Right cardiac atrium (tissue), 5 donors: ENCODE results near the gene CTRB1. TPM values are rescaled to one million over a fixed set of nuclear protein-coding genes. Genes with fewer than 3 reads are reported as not detected.

ENCODE experiments used
- ATAC-seq, 2 donors: fragments of 200-7000 bp; cut with Tn5 transposase; one replicate each; pipeline versions ENCODE4 v1.8.0 to v1.9.1; 2020; ENCODE audit warnings: moderate library complexity in 2 of 2, mild to moderate bottlenecking in 1 of 2
- DNase-seq, 3 donors: peaks; one replicate each; pipeline ENCODE4 v3.0.0-alpha.2; 2020
- H3K27ac ChIP-seq: one replicate; pipeline ENCODE4 v1.5.1; 2013; ENCODE audit warnings: mild to moderate bottlenecking, low read length, control low read depth, moderate library complexity
- H3K27me3 ChIP-seq: one replicate; pipeline ENCODE4 v1.6.1; 2013; ENCODE audit not compliant: control insufficient read depth, insufficient read depth
- H3K4me1 ChIP-seq: one replicate; pipeline ENCODE4 v1.6.1; 2013; ENCODE audit warnings: low read length; ENCODE audit not compliant: control insufficient read depth, insufficient read depth
- H3K4me3 ChIP-seq: one replicate; pipeline ENCODE4 v1.5.1; 2013; ENCODE audit warnings: low read length, control low read depth
- H3K9me3 ChIP-seq: one replicate; pipeline ENCODE4 v1.6.1; 2013; ENCODE audit warnings: low read length; ENCODE audit not compliant: control insufficient read depth
- WGBS: extraction: QIAGEN DNeasy Blood & Tissue Kit; methylation state at CpG from one replicate; pipeline ENCODE4 v1.1.7; 2013; 5-methylcytosine and 5-hydroxymethylcytosine counted together
- intact Hi-C, 4 donors: fragments of 100-400 bp; cut with DNase I; formaldehyde crosslinking; loops; one replicate each; pipeline versions ENCODE4 v1.11.0 to v1.14.0; 2022 to 2023
- polyA plus RNA-seq: library from polyadenylated mRNA; stranded (reverse); fragments of 200-250 nt; gene quantifications from one replicate; pipeline ENCODE4 v1.2.3, GENCODE V29; 2013
- total RNA-seq, 4 donors: library from RNA; stranded (reverse); fragmentation: NEBNext Ultra II Directional; extraction: Animal tissue kit (Norgen Biotek cat#: 25700); gene quantifications; one replicate each; pipeline ENCODE4 v1.2.1, GENCODE V29; 2021
- donor health status: healthy with polysubstance abuse.
- donor health status: DM: no; HTN: yes; CAD: no.
- donor health status: DM: no; HTN: no; CAD: no.
- donor health status: DM: no; HTN: yes; CAD: no; lungs with severe emphysema.
- donor health status: DM: yes; HTN: yes; CAD: no.

Gene CTRB1
- total and polyA plus RNA-seq, 5 donors: 0.27 to 0.62 TPM; not detected in 3

DNA sequence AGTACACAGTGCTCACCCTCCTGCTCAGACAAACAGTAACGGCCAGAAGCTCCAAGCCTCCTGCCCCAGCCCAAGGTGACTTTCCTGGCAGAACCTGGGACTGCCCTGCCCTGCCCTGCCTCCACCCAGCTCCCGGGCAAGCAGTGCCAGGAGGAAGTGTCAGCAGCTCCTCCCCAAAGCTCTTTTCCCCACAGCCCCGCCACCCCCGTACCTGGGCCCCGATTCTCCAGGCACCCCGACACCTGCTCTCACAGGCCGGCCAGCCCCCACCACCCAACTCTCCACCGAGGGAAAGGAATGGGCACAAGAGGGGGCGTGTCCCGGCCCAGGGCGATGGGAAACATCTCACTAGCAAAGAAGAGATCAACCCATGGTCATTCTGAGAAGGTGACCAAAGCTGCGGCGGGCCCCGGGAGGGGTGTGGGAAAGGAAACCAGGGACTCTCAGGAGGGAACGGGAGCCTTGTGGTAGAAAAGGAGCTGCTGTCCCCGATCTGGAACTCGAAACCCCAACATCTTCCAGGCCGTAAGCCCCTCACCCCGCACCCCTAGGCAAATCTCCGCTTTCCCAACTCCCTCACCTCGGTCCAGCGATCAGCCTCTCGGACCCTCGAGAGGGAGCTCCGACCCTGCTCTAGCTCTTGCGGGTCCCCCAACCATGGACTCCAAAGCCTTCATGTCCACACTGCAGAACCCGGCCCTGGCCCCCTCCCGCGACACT, 31.5 kb downstream of the CTRB1 start:
- ATAC-seq: peak in 1 of 2 donors; percentile 3
- Histone ChIP-seq H3K9me3 (no peaks in the 10 kb centered on the region), H3K27me3 (no peaks in the 10 kb centered on the region), H3K27ac (peak overlapping the region; percentile 83), H3K4me3 (peak overlapping the region; percentile 84), H3K4me1 (peaks cover 54% of the 10 kb centered on the region)
- 5% methylated on average over 29 of the region's 29 CpGs for WGBS
- intact Hi-C loops: loop anchor here in 2 of 4 donors (10.0 kb wide), 1 partner anchor 55 kb away; no protein-coding TSS in a partner anchor
- DNase-seq: peak; percentile 30 to 71 (median 65)

DNA sequence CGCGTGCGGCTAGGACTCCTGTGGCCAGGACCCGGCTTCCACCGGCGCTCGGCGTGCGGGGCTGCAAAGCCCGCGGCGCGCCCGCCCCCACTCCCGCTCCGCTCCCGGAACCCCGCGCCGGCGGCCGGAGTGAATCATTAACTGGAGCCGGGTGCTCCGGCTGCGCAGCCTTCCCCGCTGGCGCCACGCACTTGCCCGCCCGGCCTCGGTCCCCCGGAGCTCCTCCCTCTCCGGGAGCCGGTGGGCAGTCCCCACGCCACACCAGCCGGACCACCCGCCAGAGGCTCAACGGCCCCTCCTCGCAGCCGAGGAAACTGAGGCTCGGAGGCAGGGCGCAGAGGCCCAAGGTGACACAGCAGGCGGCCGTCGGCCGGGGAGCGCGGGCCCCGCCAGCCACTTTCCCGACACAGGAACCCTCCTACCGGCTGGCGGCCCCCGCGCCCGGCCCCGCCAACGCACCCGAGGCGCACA, 32.1 kb downstream of the CTRB1 start:
- 1% methylated on average over 59 of the region's 59 CpGs for WGBS
- Histone ChIP-seq H3K4me1 (peaks cover 53% of the 10 kb centered on the region), H3K9me3 (no peaks in the 10 kb centered on the region), H3K27ac (peak overlapping the region; percentile 83), H3K4me3 (peak overlapping the region; percentile 84), H3K27me3 (no peaks in the 10 kb centered on the region)
- ATAC-seq: peak; percentile 1 to 4
- intact Hi-C loops: loop anchor here in 2 of 4 donors (10.0 kb wide), 1 partner anchor 54 kb away; no protein-coding TSS in a partner anchor
- DNase-seq: peak; percentile 48 to 72 (median 64)

DNA sequence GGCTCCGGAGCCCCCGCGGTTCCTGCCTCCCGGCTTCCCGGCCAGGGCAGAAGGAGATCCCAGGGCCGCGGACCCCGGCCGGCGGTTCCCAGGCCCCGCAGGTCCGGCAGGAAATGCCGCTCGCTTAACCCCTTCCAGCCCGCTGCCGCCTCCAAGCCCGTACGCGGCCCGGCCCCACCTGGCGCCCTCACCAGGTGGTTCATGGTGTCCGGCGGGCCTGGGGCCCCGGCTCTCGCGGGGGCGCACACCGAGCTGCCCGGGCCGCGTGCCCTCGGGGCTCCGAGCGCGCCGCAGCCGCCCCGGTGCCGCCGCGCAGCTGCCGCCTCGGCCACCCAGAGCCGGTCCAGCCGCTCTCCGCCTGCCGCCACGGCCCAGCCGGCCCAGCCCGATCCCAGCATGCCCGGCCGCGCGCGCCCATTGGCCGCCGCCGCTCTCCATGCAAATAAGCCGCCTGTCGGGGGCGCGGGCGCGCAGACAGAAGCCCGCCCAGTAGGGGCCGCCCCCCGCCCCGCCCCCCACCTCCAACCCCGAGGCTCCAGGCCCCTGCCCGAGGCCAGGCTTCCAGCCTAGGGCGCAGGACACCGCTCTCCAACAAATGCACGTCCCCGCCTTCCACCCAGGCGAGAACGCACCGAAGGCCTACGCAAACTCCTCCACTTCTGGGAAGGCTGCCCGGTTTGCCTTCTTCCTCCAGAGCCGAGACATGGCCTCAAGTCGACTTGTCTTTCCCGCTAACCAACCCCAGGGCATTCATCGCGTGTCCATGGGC, 32.7 kb downstream of the CTRB1 start, which contains the start of gene BCAR1:
BCAR1 (minus strand) TSS at position 345 of the 769 bp plus-strand sequence; CDS start at position 203, 142 bp downstream.
- H3K4me1 ChIP-seq: peaks cover 53% of the 10 kb centered on the region
- peak within 1 kb of the TSS; percentile 83 for H3K27ac ChIP-seq
- WGBS: 1% methylated on average over 84 of the region's 84 CpGs
- H3K4me3 ChIP-seq: peak within 1 kb of the TSS; percentile 84
- no peaks in the 10 kb centered on the region for H3K9me3 ChIP-seq
- intact Hi-C loops: loop anchor here in 2 of 4 donors (10.0 kb wide), 1 partner anchor 53 kb away; no protein-coding TSS in a partner anchor
- ATAC-seq (peak; percentile 76 to 84), DNase-seq (peak; percentile 92 to 97 (median 96))
- H3K27me3 ChIP-seq: no peaks in the 10 kb centered on the region

DNA sequence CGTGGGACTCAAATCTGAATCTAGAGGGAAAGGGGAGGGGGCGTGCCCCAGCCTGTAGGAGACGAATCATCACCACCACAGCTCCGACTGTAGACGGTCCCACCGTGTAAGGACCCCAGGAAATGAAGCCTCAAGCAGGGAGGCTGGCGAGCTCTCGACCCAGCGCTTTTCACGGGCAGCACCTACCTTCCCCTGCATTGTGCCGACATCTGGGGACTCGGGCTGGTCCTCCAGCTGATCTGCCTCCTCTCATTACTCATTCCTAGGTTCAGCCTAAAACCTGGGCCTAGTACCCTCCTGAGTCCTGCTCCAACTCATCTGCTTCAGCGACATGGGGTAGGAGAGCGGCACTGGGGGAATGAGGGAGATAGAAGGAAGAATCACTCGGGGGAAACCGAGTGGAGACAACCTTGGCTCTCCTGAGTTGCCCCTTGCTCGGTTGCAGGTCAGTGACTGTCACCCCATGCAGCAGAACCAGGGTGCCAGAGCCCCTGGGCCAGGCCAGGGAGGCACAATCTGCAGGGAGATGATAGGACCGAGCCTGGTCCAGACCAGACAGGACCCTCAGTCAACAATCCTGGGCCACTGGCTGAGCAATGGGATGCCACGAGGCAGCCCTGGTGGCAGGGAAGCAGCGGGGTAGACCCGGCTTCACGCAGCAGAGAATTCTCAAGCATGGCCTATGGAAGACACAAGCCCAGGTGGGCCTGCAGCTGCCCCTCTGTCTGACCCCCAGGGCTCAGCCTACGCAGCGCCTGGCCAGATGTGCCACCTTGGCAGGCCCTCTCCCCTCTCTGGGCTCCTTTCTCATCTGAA, 33.5 kb downstream of the CTRB1 start:
- intact Hi-C loops: loop anchor here in 2 of 4 donors (10.0 kb wide), 1 partner anchor 53 kb away; no protein-coding TSS in a partner anchor
- DNase-seq (peak in 1 of 3 donors; percentile 48), ATAC-seq (no peak)
- Histone ChIP-seq H3K4me1 (peaks cover 53% of the 10 kb centered on the region), H3K27me3 (no peaks in the 10 kb centered on the region), H3K4me3 (no peak overlapping the region), H3K27ac (peak overlapping the region; percentile 81), H3K9me3 (no peaks in the 10 kb centered on the region)
- 58% methylated on average over 24 of the region's 24 CpGs for WGBS

DNA sequence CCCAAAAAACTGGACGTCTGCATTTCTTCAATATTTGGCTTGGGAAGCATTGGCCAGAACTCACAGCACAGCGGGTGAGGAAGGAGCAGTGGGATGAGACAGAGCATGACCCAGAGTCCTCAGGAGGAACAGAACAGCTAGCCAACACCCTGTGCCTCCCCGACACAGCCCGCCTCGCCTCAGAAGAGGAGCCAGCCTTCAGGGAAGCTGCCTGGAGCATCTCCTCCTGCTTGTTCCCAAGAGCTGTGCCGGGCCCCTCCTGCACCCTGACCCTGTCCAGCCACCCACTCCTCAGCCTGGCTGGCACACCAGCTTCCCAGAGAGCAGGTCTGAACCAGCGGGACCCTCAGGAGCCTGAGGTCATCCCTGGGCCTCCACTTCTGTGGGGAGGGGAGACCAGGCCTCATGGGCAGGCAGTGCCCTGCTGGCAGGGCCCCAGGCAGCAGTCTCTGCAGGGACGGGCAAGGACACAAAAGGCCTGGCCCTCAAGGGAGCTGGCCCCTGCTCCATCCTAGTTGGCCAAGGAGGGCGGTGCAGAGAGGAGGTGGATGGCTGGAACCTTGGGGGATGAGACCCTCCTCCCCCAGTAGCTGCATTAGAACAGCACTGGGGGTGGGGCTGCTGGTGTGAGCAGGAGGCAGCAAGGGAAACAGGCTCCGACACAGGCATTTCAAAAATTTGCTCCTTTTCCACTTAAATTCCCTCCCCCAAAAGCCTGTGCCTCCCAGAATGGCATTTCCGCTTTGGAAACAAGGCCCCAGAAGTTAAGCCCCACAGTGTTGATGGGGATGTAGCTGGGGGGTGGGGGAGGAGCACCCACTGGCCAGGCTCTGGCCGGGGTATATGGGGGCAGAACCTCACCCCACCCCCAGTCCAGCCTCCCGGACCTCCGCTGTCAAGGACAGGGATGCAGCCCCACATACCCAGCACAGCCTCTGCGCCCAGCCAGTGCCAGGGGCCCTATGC, 34.4 kb downstream of the CTRB1 start:
- Histone ChIP-seq H3K27ac (peak overlapping the region; percentile 32), H3K9me3 (no peaks in the 10 kb centered on the region), H3K4me3 (no peak overlapping the region), H3K27me3 (no peaks in the 10 kb centered on the region), H3K4me1 (peaks cover 59% of the 10 kb centered on the region)
- intact Hi-C loops: loop anchor here in 2 of 4 donors (10.0 kb wide), 1 partner anchor 52 kb away; no protein-coding TSS in a partner anchor
- DNase-seq (peak; percentile 26 to 73 (median 65)), ATAC-seq (no peak)
- 45% methylated on average over 15 of the region's 15 CpGs for WGBS

DNA sequence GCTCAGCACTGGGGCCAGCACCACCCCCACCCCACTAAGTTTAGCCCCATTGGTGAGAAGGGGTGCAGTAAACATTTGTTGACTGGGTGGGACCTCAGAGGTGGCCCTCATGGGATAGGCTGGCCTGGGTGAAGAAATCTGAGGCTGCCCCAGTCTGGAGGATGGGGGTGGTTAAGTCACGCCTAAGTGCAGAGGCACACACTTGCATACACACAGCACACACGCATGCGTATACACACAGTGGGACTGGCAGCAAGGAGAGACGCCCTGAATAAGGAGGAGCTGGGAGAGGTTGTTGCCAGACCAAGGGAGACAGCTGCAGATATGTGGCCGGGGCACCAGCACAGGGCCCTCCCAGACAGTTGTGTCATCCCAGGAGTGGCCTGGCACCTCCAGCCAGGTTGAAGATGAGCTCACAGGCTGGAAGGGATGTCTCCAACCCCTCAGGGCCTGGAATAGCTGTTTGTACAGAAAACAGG, 35.6 kb downstream of the CTRB1 start:
- ATAC-seq (peak; percentile 1 to 43), DNase-seq (peak in 2 of 3 donors; percentile 53 to 57)
- peak overlapping the region; percentile 40 for H3K27ac ChIP-seq
- WGBS: 48% methylated on average over 5 of the region's 5 CpGs
- no peak overlapping the region for H3K4me3 ChIP-seq
- H3K9me3 ChIP-seq: no peaks in the 10 kb centered on the region
- H3K4me1 ChIP-seq: peaks cover 56% of the 10 kb centered on the region
- H3K27me3 ChIP-seq: no peaks in the 10 kb centered on the region
- intact Hi-C loops: loop anchor here in 2 of 4 donors (10.0 kb wide), 1 partner anchor 50 kb away; no protein-coding TSS in a partner anchor

DNA sequence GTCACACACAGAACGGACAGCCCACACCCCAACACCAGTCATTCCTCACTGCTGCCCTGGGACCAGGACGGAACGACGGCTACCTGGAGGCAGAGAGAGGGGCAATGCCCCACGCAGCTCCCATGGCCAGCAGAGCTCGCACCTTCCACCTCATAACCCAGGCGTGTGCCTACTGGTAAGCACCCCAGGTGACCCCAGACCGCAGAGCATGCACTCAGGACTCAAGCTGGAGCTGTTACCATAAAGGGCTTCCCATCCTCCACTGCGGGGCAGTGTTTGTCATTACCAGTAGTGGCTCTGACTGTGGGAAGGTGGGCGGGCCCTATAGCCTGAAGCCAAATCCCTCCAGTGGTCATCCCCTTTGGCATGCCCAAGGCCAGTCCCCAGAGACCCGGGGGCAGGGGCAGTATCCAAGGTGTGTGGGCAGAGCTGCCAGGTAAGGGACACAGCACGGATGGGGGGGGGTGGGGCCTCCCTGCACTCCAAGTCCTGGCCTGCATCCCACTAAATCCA, 37.3 kb downstream of the CTRB1 start:
- DNase-seq (peak in 2 of 3 donors; percentile 75 to 79), ATAC-seq (peak; percentile 1 to 22)
- Histone ChIP-seq H3K9me3 (no peaks in the 10 kb centered on the region), H3K4me1 (peaks cover 51% of the 10 kb centered on the region), H3K27ac (peak overlapping the region; percentile 39), H3K4me3 (no peak overlapping the region), H3K27me3 (no peaks in the 10 kb centered on the region)
- intact Hi-C loops: loop anchor here in 2 of 4 donors (10.0 kb wide), 1 partner anchor 49 kb away; no protein-coding TSS in a partner anchor
- WGBS: 48% methylated on average over 12 of the region's 12 CpGs

DNA sequence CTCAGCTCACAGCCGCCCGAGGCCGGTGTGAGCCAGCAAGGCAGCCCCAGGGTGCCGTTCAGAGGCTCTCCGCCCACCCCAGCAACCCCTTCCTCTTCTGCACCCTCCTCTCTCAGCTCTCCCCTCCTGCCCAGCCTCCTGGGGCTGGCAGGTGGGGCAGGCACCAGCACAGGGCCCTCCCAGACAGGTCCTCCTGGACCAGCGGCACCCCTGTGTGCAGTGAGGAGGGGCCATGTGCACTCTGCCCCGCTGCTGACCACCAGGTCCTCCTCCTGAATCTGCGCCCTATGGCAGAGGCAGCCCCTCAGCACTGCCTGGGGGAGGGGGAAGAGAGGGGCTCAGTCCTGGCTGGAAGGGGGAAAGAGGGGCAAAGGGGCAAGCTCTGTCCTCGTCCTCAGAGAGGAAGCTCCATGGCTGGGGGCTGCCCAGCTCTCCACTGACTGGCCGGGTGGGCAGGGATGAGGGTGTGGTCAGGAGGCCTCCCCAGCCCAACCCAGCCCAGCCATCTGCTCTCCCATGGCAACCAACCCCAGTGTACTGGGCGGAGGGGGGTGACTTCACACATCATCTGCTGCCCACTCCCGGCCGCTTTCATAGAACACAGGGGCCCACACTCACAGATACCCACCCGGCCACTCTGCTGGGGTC, 38.0 kb downstream of the CTRB1 start:
- Histone ChIP-seq H3K27me3 (no peaks in the 10 kb centered on the region), H3K9me3 (no peaks in the 10 kb centered on the region), H3K4me1 (peaks cover 55% of the 10 kb centered on the region), H3K4me3 (no peak overlapping the region), H3K27ac (peak overlapping the region; percentile 21)
- WGBS: 34% methylated on average over 14 of the region's 14 CpGs
- peak in 2 of 3 donors; percentile 74 to 80 for DNase-seq
- intact Hi-C loops: loop anchor here in 2 of 4 donors (10.0 kb wide), 1 partner anchor 48 kb away; no protein-coding TSS in a partner anchor
- ATAC-seq: peak; percentile 44 to 72
